Gastrocnemius medialis (tissue), 4 donors: ENCODE measurements around the gene PCSK1.

ENCODE experiments used
- CTCF ChIP-seq, 5 experiments: fragments of 450-650 bp in 3 of 5; fragments of 200-600 bp in 2 of 5; sonication (generic) in 2 of 5; IDR thresholded peaks in 4 of 5; conservative IDR thresholded peaks in 1 of 5; 1 replicate in 4 of 5; 2 replicates in 1 of 5; pipeline ENCODE4 v1.5.1; 2016 to 2019; ENCODE audit warnings: antibody characterized with exemption in 5 of 5, mild to moderate bottlenecking in 3 of 5, moderate library complexity in 3 of 5
- POLR2A ChIP-seq, 2 donors: fragments of 450-650 bp; IDR thresholded peaks; one replicate each; pipeline ENCODE4 v1.6.1; 2017; ENCODE audit warnings: antibody characterized with exemption in 2 of 2, mild to moderate bottlenecking in 2 of 2, moderate library complexity in 2 of 2

GRCh38 chr5:96470785-96471184 lies 37.7 kb upstream of the PCSK1 start:
- TF ChIP-seq CTCF (IDR thresholded peaks at IDR 0.05 in 4 of 5, conservative IDR thresholded peaks at IDR 0.05 in 1 of 5) (no peak), POLR2A (IDR thresholded peaks at IDR 0.05) (no peak)
